Esophagus squamous epithelium (tissue), 5 donors: Measurements from ENCODE around the gene FCGR3A. TPM values are rescaled to one million over a fixed set of nuclear protein-coding genes. Genes with fewer than 3 reads are reported as not detected.
"Not testable (repeated sequence)": the region's sequence is repeated elsewhere in the genome, so short reads cannot be mapped to it uniquely, and the experiment has no call there.

Source experiments
- DNase-seq: peaks from one replicate; lab custom pipeline; 2025; lab: John Stamatoyannopoulos, UW
- H3K27ac ChIP-seq, 4 donors: fragments of 200-600 bp; sonication (generic); one replicate each; pipeline ENCODE4 v1.5.1; 2016 to 2019; ENCODE audit warnings: mild to moderate bottlenecking in 1 of 4
- H3K27me3 ChIP-seq, 4 donors: fragments of 200-600 bp; sonication (generic); 1 replicate in 3 of 4; 2 replicates in 1 of 4; pipeline versions ENCODE4 v1.5.1 to v1.6.0; 2017 to 2021; ENCODE audit warnings: antibody characterized with exemption in 1 of 4
- H3K36me3 ChIP-seq, 3 donors: fragments of 200-600 bp; sonication (generic); one replicate each; pipeline ENCODE4 v1.5.1; 2016 to 2019
- H3K4me1 ChIP-seq, 3 donors: fragments of 200-600 bp; sonication (generic); one replicate each; pipeline ENCODE4 v1.5.1; 2017 to 2019
- H3K4me3 ChIP-seq, 4 donors: fragments of 200-600 bp; sonication (generic); 1 replicate in 3 of 4; 2 replicates in 1 of 4; pipeline ENCODE4 v1.5.1; 2016 to 2019; ENCODE audit warnings: mild to moderate bottlenecking in 2 of 4, moderate library complexity in 1 of 4
- H3K9me3 ChIP-seq, 3 donors: fragments of 200-600 bp; sonication (generic); one replicate each; pipeline ENCODE4 v1.5.1; 2016 to 2019
- CTCF ChIP-seq, 6 experiments: fragments of 450-650 bp in 4 of 6; fragments of 200-600 bp in 2 of 6; sonication (generic) in 2 of 6; IDR thresholded peaks; one replicate each; pipeline ENCODE4 v1.5.1; 2016 to 2019; ENCODE audit warnings: antibody characterized with exemption in 6 of 6, mild to moderate bottlenecking in 4 of 6, moderate library complexity in 4 of 6
- WGBS, 2 donors: methylation state at CpG; one replicate each; pipeline ENCODE4 v1.1.5; 2018; 5-methylcytosine and 5-hydroxymethylcytosine counted together
- intact Hi-C: fragments of 100-400 bp; cut with DNase I; formaldehyde crosslinking; loops from one replicate; pipeline ENCODE4 v1.15.0; 2022
- total RNA-seq, 4 donors: library from RNA; depleted of rRNA; stranded (reverse); fragments of >200 nt; gene quantifications; one replicate each; pipeline ENCODE4 v1.1.0, GENCODE V29; 2016
- donor health status: DM: yes; HTN: yes; CAD: no.

Gene FCGR3A
- total RNA-seq, 4 donors from 2014 or later, result 0.23 to 15.5 (median 1.9) TPM

GRCh38 chr1:161580879-161581537, 31.4 kb upstream of the FCGR3A start:
- H3K4me3 ChIP-seq, H3K9me3 ChIP-seq, intact Hi-C loops, H3K36me3 ChIP-seq, DNase-seq, H3K4me1 ChIP-seq, H3K27ac ChIP-seq, H3K27me3 ChIP-seq: not testable (repeated sequence)
- WGBS, 2 donors, result no CpG with 5 or more reads among the region's 4 CpGs

- H3K27me3 ChIP-seq, H3K9me3 ChIP-seq, H3K4me3 ChIP-seq, DNase-seq, H3K36me3 ChIP-seq, intact Hi-C loops, H3K4me1 ChIP-seq, H3K27ac ChIP-seq: not testable (repeated sequence)
- no CpG with 5 or more reads among the region's 8 CpGs for WGBS, 2 donors
Observed at GRCh38 chr1:161579856-161580507, 30.4 kb upstream of the FCGR3A start.

- H3K36me3 ChIP-seq, H3K4me1 ChIP-seq, DNase-seq, H3K27ac ChIP-seq, H3K27me3 ChIP-seq, H3K9me3 ChIP-seq, H3K4me3 ChIP-seq, intact Hi-C loops: not testable (repeated sequence)
Observed at GRCh38 chr1:161576676-161577075, 27.1 kb upstream of the FCGR3A start.

GRCh38 chr1:161571703-161572102, 22.1 kb upstream of the FCGR3A start:
- DNase-seq, intact Hi-C loops, H3K4me3 ChIP-seq, H3K9me3 ChIP-seq, H3K27ac ChIP-seq, H3K4me1 ChIP-seq, H3K36me3 ChIP-seq, H3K27me3 ChIP-seq: not testable (repeated sequence)
- WGBS, 2 donors, result no CpG with 5 or more reads among the region's 8 CpGs

GRCh38 chr1:161566602-161566960, 17.0 kb upstream of the FCGR3A start:
- not testable (repeated sequence) for DNase-seq, H3K4me1 ChIP-seq, H3K4me3 ChIP-seq, H3K36me3 ChIP-seq, H3K27ac ChIP-seq, H3K9me3 ChIP-seq
- 67% methylated on average over 1 of the region's 3 CpGs; no CpG with 5 or more reads in 1 of the 2 donors for WGBS, 2 donors
- H3K27me3 ChIP-seq, result peaks cover 0 to 13% (median 0%) of the 10 kb centered on the region in 4 donors
- intact Hi-C loops, result loop anchor here (10.0 kb wide), 1 partner anchor 178 kb away; the partner anchor contains the start of gene DUSP12

GRCh38 chr1:161563522-161563921, 13.9 kb upstream of the FCGR3A start:
- H3K27me3 ChIP-seq, H3K9me3 ChIP-seq, H3K36me3 ChIP-seq, H3K27ac ChIP-seq, DNase-seq, H3K4me1 ChIP-seq, H3K4me3 ChIP-seq: not testable (repeated sequence)
- intact Hi-C loops, result loop anchor here (10.0 kb wide), 1 partner anchor 181 kb away; the partner anchor contains the start of gene DUSP12
- 36 to 65% methylated on average over 1 of the region's 1 CpG for WGBS, 2 donors

GRCh38 chr1:161562441-161562840, 12.8 kb upstream of the FCGR3A start:
- not testable (repeated sequence) for DNase-seq, H3K9me3 ChIP-seq, H3K4me1 ChIP-seq, H3K36me3 ChIP-seq, H3K4me3 ChIP-seq, H3K27me3 ChIP-seq
- H3K27ac ChIP-seq, result peak overlapping the region in 1 of 4 donors; percentile 39
- intact Hi-C loops, result loop anchor here (10.0 kb wide), 1 partner anchor 182 kb away; the partner anchor contains the start of gene DUSP12
- WGBS, 2 donors, result 71 to 80% methylated on average over 1 of the region's 3 CpGs

- H3K4me3 ChIP-seq, H3K9me3 ChIP-seq, H3K36me3 ChIP-seq, H3K4me1 ChIP-seq, H3K27me3 ChIP-seq, H3K27ac ChIP-seq, DNase-seq: not testable (repeated sequence)
- 34 to 48% methylated on average over 4 of the region's 4 CpGs for WGBS, 2 donors
- intact Hi-C loops, result loop anchor here (10.0 kb wide), 1 partner anchor 184 kb away; the partner anchor contains the start of gene DUSP12
- TF ChIP-seq CTCF (IDR thresholded peaks at IDR 0.05), result peak in 1 of 6 experiments; percentile 6
Observed at GRCh38 chr1:161560960-161561715, 11.5 kb upstream of the FCGR3A start.

- H3K36me3 ChIP-seq, DNase-seq, H3K4me3 ChIP-seq, H3K27me3 ChIP-seq, intact Hi-C loops, H3K9me3 ChIP-seq, H3K27ac ChIP-seq, H3K4me1 ChIP-seq: not testable (repeated sequence)
- WGBS, 2 donors, result 65 to 73% methylated on average over 3 to 5 of the region's 6 CpGs
Observed at GRCh38 chr1:161557506-161558450, 8.2 kb upstream of the FCGR3A start.

GRCh38 chr1:161556990-161557389, 7.4 kb upstream of the FCGR3A start:
- 100% methylated on average over 1 of the region's 2 CpGs; no CpG with 5 or more reads in 1 of the 2 donors for WGBS, 2 donors
- DNase-seq, H3K27ac ChIP-seq, H3K4me1 ChIP-seq, intact Hi-C loops, H3K4me3 ChIP-seq, H3K9me3 ChIP-seq, H3K27me3 ChIP-seq, H3K36me3 ChIP-seq: not testable (repeated sequence)

GRCh38 chr1:161556143-161556542, 6.5 kb upstream of the FCGR3A start:
- 67 to 86% methylated on average over 1 to 2 of the region's 3 CpGs for WGBS, 2 donors
- H3K4me1 ChIP-seq, DNase-seq, H3K4me3 ChIP-seq, H3K36me3 ChIP-seq, H3K9me3 ChIP-seq, H3K27ac ChIP-seq, intact Hi-C loops, H3K27me3 ChIP-seq: not testable (repeated sequence)
